ENCODE data around the gene CTNNBIP1.

Gene CTNNBIP1

DNA sequence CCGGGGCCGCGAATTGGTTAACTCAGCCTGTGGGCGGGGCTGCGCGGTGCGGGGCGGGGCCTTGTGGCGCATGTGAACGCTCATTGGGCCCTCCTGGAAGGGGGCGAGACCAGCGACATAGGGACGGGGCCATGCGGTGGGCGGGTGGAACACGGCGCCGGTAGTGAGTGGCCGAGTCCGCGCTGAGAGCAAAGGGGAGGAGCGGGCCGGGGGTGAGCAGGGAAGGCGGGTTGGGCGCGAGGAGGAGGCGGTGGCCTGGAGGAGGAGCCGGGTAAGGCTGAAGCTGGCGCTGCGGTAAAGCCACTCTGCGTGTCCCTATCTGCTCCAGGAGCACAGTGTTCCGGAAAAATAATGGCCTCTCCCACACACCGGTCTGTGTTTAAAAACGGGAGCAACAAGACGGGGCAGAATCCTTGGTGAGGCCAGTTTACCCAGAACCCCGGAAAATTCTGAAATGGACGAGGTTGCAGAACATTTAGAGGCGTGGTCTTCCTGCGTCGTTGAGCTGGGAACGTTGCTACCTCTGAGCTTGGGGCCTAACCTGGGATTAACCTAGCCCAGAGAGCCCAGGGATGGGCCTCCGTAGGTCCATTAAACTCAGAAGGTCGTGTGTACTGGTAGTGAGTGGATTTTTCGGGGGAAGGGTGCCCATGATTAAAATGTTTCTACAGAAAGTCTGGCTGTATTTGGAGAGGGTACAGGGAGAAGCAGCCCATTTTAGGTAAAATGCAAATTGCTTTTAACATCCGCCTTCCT is 532 bp upstream of the CTNNBIP1 start:
- TF ChIP-seq, protein P1, sequence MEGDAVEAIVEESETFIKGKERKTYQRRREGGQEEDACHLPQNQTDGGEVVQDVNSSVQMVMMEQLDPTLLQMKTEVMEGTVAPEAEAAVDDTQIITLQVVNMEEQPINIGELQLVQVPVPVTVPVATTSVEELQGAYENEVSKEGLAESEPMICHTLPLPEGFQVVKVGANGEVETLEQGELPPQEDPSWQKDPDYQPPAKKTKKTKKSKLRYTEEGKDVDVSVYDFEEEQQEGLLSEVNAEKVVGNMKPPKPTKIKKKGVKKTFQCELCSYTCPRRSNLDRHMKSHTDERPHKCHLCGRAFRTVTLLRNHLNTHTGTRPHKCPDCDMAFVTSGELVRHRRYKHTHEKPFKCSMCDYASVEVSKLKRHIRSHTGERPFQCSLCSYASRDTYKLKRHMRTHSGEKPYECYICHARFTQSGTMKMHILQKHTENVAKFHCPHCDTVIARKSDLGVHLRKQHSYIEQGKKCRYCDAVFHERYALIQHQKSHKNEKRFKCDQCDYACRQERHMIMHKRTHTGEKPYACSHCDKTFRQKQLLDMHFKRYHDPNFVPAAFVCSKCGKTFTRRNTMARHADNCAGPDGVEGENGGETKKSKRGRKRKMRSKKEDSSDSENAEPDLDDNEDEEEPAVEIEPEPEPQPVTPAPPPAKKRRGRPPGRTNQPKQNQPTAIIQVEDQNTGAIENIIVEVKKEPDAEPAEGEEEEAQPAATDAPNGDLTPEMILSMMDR (conservative IDR thresholded peaks at IDR 0.05) = no peak
- peak overlapping the region; percentile 86 for H3K27ac ChIP-seq

GRCh38 chr1:9909234-9910046 is 629 bp downstream of the CTNNBIP1 start:
- H3K27ac ChIP-seq = peak overlapping the region; percentile 86
- TF ChIP-seq, protein P1 (conservative IDR thresholded peaks at IDR 0.05) = no peak

DNA sequence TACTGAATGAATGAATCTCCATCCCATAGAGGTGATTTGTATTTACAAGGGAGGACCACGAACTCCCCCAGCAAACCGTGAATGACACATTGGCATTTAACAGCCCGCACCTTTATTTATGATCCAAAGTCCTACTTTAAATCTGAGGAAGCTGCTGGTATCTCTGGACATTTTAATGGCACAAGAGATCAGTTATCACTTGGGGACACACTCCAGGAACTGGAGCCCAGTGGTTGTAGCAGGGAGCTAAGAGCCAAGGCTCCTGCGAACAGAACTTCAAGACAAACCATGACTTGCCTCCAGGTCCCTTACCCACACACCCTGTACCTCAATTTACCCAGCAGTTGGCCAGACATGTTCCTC is 1.2 kb downstream of the CTNNBIP1 start:
- TF ChIP-seq, protein P1 (conservative IDR thresholded peaks at IDR 0.05) = no peak
- H3K27ac ChIP-seq = peak overlapping the region; percentile 86

DNA sequence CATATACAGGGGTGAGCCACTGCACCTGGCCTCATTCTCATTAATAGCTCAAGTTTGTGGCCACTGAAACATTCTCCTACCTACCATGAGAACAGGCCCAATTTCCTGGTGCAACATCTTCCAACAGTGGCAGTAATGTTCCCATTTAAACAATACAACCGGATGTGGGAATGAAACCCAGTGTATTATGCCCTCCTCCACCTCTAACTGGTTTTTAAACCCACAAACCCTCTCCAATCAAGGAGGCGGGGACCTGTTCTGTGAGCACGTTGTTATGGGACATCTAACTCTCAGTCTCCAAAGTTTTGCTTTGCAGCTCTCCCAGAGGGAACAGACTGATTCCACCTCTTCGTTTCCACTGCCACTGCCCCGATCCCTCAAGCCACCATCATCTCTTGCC is 2.6 kb downstream of the CTNNBIP1 start:
- H3K27ac ChIP-seq = no peak overlapping the region
- TF ChIP-seq, protein P1 (conservative IDR thresholded peaks at IDR 0.05) = no peak

GRCh38 chr1:9906466-9906865 is 3.6 kb downstream of the CTNNBIP1 start:
- TF ChIP-seq, protein P1 (conservative IDR thresholded peaks at IDR 0.05) = no peak
- no peak overlapping the region for H3K27ac ChIP-seq

DNA sequence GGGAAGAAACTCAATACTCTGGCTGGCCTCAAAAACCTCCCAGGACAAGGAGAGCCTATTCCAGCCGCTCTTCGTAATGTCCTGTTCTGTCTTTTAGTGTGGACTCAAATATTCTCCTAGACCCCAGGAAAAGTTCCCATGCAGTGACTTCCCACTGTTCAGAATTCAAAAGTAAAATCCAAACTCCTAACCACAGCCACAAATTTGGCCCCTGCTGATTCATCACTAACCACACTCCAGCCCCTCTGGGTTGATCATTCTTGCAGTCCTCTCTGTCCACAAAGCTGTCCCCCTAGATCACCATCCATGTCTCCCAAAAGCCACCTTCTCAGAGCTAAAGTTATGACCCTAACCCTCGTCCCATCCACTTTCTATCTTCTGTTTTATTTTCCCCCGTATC is 5.1 kb downstream of the CTNNBIP1 start:
- TF ChIP-seq, protein P1 (conservative IDR thresholded peaks at IDR 0.05) = no peak
- no peak overlapping the region for H3K27ac ChIP-seq

GRCh38 chr1:9904596-9904995 is 5.5 kb downstream of the CTNNBIP1 start:
- TF ChIP-seq, protein P1 (conservative IDR thresholded peaks at IDR 0.05) = no peak

More at GRCh38 chr1:9904596-9904995, 5.5 kb downstream of the CTNNBIP1 start:
- no peak overlapping the region for H3K27ac ChIP-seq

Data from VCaP (cell line).